Tibial artery (tissue), 4 donors: ENCODE measurements around the gene RYR2.
A peak's percentile ranks its signal among the peaks of the same experiment; 100 is the strongest.
"Not testable (repeated sequence)": the region's sequence is repeated elsewhere in the genome, so short reads cannot be mapped to it uniquely, and the experiment has no call there.

Experiments used
- DNase-seq, 2 donors: peaks; one replicate each; pipeline ENCODE4 v3.0.0-alpha.2; 2019
- H3K27ac ChIP-seq, 2 donors: fragments of 200-600 bp; sonication (generic) in 1 of 2; 1 replicate in 1 of 2; 2 replicates in 1 of 2; pipeline ENCODE4 v1.5.1; 2018 to 2019; ENCODE audit warnings: mild to moderate bottlenecking in 1 of 2
- H3K27me3 ChIP-seq, 2 donors: fragments of 200-600 bp; sonication (generic) in 1 of 2; one replicate each; pipeline versions ENCODE4 v1.5.1 to v1.6.0; 2016 to 2019
- H3K36me3 ChIP-seq, 3 donors: fragments of 200-600 bp; sonication (generic) in 2 of 3; one replicate each; pipeline ENCODE4 v1.5.1; 2016 to 2019; ENCODE audit warnings: mild to moderate bottlenecking in 2 of 3
- H3K4me1 ChIP-seq, 4 donors: fragments of 200-600 bp; sonication (generic) in 2 of 4; 1 replicate in 3 of 4; 2 replicates in 1 of 4; pipeline ENCODE4 v1.5.1; 2016 to 2019
- H3K4me3 ChIP-seq, 2 donors: fragments of 200-600 bp; sonication (generic) in 1 of 2; 1 replicate in 1 of 2; 2 replicates in 1 of 2; pipeline ENCODE4 v1.5.1; 2018 to 2019; ENCODE audit warnings: mild to moderate bottlenecking in 2 of 2
- H3K9me3 ChIP-seq, 3 donors: fragments of 200-600 bp; sonication (generic) in 1 of 3; one replicate each; pipeline ENCODE4 v1.5.1; 2016 to 2019
- intact Hi-C: fragments of 100-400 bp; cut with DNase I; formaldehyde crosslinking; loops from one replicate; pipeline ENCODE4 v1.15.0; 2023; ENCODE audit warnings: low total_unique reads
- TF ChIP-seq, protein P1 (sequence below), 2 experiments: fragments of 200-600 bp in 1 of 2; fragments of 450-650 bp in 1 of 2; IDR thresholded peaks; one replicate each; pipeline ENCODE4 v1.5.1; 2017 to 2019; ENCODE audit warnings: antibody characterized with exemption in 2 of 2, mild to moderate bottlenecking in 1 of 2, moderate library complexity in 1 of 2

Gene RYR2

DNA sequence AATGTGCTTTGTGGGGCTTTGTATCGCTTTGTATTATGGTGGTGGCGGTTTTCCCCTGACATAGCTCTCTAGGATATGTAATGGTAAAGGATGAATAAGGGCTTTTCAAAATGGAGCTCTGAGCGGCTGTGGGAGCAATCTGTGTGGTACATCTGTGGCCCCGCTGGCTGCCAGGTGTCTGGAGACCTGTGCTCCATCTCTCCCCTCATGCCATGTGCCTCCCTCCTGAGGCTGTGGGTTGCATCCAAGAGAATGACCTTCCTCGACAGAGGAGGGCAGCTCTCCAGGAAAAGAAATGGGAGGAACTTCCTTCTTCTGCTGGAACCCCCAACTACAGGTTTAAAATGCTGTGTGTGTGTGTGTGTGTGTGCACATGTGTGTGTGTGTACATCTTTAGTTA, 78.7 kb downstream of the RYR2 start:
- intact Hi-C loops = no loop called here
- H3K27ac ChIP-seq = no peak overlapping the region
- peaks cover 0 to 21% (median 0%) of the 10 kb centered on the region in 4 donors for H3K4me1 ChIP-seq
- no peaks in the 10 kb centered on the region for H3K27me3 ChIP-seq
- TF ChIP-seq, protein P1, sequence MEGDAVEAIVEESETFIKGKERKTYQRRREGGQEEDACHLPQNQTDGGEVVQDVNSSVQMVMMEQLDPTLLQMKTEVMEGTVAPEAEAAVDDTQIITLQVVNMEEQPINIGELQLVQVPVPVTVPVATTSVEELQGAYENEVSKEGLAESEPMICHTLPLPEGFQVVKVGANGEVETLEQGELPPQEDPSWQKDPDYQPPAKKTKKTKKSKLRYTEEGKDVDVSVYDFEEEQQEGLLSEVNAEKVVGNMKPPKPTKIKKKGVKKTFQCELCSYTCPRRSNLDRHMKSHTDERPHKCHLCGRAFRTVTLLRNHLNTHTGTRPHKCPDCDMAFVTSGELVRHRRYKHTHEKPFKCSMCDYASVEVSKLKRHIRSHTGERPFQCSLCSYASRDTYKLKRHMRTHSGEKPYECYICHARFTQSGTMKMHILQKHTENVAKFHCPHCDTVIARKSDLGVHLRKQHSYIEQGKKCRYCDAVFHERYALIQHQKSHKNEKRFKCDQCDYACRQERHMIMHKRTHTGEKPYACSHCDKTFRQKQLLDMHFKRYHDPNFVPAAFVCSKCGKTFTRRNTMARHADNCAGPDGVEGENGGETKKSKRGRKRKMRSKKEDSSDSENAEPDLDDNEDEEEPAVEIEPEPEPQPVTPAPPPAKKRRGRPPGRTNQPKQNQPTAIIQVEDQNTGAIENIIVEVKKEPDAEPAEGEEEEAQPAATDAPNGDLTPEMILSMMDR (IDR thresholded peaks at IDR 0.05) = no peak
- H3K4me3 ChIP-seq = no peak overlapping the region
- no peak for DNase-seq
- H3K36me3 ChIP-seq = no peaks in the 10 kb centered on the region
- no peaks in the 10 kb centered on the region for H3K9me3 ChIP-seq

DNA sequence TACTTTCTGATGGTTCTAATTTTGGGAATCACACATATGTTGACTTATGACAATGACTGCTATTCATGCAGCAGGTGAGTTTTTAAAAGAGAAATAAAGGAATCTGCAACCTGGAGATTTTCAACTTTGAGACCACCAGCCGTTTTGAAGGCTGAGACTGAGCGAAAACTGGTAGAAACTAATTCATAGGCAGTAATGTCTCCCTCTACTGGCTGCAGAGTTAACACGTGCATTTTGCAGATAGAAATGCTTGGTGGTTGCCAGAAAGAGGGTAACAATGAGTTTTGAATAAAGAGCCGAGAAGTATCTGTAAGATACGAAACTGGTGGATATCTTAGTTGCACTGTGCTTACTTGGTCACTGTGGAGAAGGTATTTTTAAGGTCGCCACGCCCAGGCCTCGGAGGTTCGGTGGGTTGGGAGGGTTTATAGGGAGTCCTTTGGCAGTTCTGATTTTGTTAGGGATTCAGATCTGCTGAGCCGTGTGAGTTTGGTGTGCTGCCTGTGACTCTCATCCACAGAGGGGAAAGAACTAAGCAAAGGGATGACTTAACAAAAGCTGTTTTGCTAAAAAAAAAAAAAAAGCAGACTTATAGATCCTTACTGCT, 83.0 kb downstream of the RYR2 start:
- peaks cover 0 to 8% (median 0%) of the 10 kb centered on the region in 4 donors for H3K4me1 ChIP-seq
- no peaks in the 10 kb centered on the region for H3K9me3 ChIP-seq
- no peaks in the 10 kb centered on the region for H3K27me3 ChIP-seq
- TF ChIP-seq, protein P1 (IDR thresholded peaks at IDR 0.05) = peak; percentile 36 to 46
- H3K4me3 ChIP-seq = no peak overlapping the region
- H3K27ac ChIP-seq = no peak overlapping the region
- intact Hi-C loops = no loop called here
- H3K36me3 ChIP-seq = no peaks in the 10 kb centered on the region
- DNase-seq = no peak

DNA sequence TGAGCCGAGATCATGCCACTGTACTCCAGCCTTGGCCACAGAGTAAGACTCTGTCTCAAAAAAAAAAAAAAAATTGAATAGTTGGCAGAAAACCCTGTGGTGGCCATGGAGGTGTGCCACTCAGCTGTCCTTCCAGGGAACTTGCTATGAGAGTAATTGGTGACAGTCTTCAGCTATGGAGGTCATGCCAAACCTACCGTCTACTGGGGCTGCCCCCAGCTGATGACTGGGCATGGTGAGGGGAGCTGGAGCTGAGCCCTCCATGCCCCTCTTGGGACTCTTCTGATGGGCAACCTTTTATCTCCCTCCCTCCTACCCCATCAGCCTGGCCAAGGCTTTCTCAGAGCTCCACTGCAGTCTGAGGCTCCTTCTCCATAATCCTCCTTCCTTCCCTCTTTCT, 84.2 kb downstream of the RYR2 start:
- intact Hi-C loops = no loop called here
- Histone ChIP-seq H3K27me3 (no peaks in the 10 kb centered on the region), H3K4me1 (no peaks in the 10 kb centered on the region), H3K9me3 (no peaks in the 10 kb centered on the region), H3K36me3 (no peaks in the 10 kb centered on the region), H3K4me3 (no peak overlapping the region), H3K27ac (no peak overlapping the region)
- no peak for DNase-seq
- TF ChIP-seq, protein P1 (IDR thresholded peaks at IDR 0.05) = no peak

DNA sequence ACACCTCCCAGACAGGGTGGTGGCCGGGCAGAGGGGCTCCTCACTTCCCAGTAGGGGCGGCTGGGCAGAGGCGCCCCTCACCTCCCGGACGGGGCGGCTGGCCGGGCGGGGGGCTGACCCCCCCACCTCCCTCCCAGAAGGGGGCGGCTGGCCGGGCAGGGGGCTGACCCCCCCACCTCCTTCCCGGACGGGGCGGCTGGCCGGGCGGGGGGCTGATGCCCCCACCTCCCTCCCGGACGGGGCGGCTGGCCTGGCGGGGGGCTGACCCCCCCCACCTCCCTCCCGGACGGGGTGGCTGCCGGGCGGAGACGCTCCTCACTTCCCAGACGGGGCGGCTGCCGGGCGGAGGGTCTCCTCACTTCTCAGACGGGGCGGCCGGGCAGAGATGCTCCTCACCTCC, 85.3 kb downstream of the RYR2 start:
- H3K4me1 ChIP-seq, H3K9me3 ChIP-seq, DNase-seq, H3K4me3 ChIP-seq, H3K27me3 ChIP-seq, H3K36me3 ChIP-seq, H3K27ac ChIP-seq, intact Hi-C loops: not testable (repeated sequence)

DNA sequence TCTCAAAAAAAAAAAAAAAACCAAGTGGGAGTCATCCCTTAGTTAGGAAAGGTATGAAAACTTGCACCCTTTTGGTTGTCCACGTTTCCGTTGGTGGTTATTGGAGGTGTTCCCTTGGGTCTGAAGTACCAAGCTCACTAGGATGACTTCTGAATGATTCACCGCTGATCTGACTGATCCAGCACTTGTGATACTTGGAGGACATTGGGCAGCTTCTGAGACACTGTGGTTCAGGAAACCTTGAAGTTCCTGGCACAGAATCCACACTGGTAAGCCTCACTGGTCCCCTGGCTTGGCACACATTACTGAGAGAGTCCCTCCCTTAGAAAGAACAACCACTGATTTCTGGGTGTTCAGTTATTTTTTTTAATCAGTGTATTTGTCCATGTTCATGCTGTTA, 91.9 kb downstream of the RYR2 start:
- TF ChIP-seq, protein P1 (IDR thresholded peaks at IDR 0.05) = no peak
- no peaks in the 10 kb centered on the region for H3K4me1 ChIP-seq
- intact Hi-C loops = no loop called here
- peaks cover 0 to 7% (median 0%) of the 10 kb centered on the region in 3 donors for H3K36me3 ChIP-seq
- H3K27ac ChIP-seq = no peak overlapping the region
- H3K27me3 ChIP-seq = no peaks in the 10 kb centered on the region
- H3K4me3 ChIP-seq = no peak overlapping the region
- peaks cover 0 to 6% (median 0%) of the 10 kb centered on the region in 3 donors for H3K9me3 ChIP-seq
- no peak for DNase-seq

DNA sequence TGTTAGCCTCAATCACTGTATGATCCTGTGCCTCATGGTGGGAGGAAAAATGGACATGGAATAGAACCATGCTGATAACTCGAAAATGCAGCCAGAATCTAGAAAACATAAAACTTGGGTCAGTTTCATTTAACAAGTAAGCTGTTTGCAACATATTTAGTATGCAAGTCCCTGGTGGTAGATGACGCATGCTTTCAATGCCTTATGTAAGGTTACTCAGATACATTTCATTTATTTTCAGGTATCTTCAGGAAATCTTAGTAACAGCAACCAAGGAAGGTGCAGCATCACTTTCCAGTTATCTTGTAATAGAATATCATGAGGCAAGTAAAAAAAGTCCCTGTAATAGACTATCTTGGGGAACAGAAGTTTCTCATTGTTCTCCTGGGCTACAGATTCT, 92.9 kb downstream of the RYR2 start:
- H3K27me3 ChIP-seq = no peaks in the 10 kb centered on the region
- H3K36me3 ChIP-seq = peaks cover 0 to 7% (median 0%) of the 10 kb centered on the region in 3 donors
- H3K9me3 ChIP-seq = peaks cover 0 to 6% (median 0%) of the 10 kb centered on the region in 3 donors
- TF ChIP-seq, protein P1 (IDR thresholded peaks at IDR 0.05) = no peak
- intact Hi-C loops = no loop called here
- no peak overlapping the region for H3K27ac ChIP-seq
- H3K4me1 ChIP-seq = no peaks in the 10 kb centered on the region
- H3K4me3 ChIP-seq = no peak overlapping the region
- no peak for DNase-seq
